Mesenchymal stem cell (in vitro differentiated cells and primary cell): ENCODE data around the gene DNHD1.

Source experiments
- DNase-seq: peaks from one replicate; pipeline ENCODE4 v3.0.0-alpha.2; 2013
- H2AFZ ChIP-seq: one replicate; pipeline ENCODE4 v1.6.1; 2013; ENCODE audit warnings: low read depth, mild to moderate bottlenecking, control low read depth, inconsistent platforms, low read length, moderate library complexity
- H2AK5ac ChIP-seq: 2 replicates; pipeline ENCODE4 v1.6.1; 2013; ENCODE audit warnings: low read length, moderate library complexity, mild to moderate bottlenecking, inconsistent platforms; ENCODE audit not compliant: severe bottlenecking
- H2BK120ac ChIP-seq: one replicate; pipeline ENCODE4 v1.6.1; 2013; ENCODE audit warnings: low read depth, mild to moderate bottlenecking, inconsistent platforms, low read length, moderate library complexity
- H2BK12ac ChIP-seq, 2 experiments: one replicate each; pipeline ENCODE4 v1.6.1; 2013; ENCODE audit warnings: inconsistent platforms in 2 of 2, low read length in 2 of 2, mild to moderate bottlenecking in 2 of 2, moderate library complexity in 2 of 2, control low read depth in 1 of 2
- H2BK15ac ChIP-seq: one replicate; pipeline ENCODE4 v1.6.1; 2013; ENCODE audit warnings: mild to moderate bottlenecking, low read depth, inconsistent platforms; ENCODE audit not compliant: poor library complexity, severe bottlenecking
- H2BK5ac ChIP-seq: 2 replicates; pipeline ENCODE4 v1.6.1; 2013; ENCODE audit warnings: low read depth, mild to moderate bottlenecking, low read length, control low read depth, inconsistent platforms; ENCODE audit not compliant: poor library complexity, severe bottlenecking
- H3K14ac ChIP-seq, 2 experiments: one replicate each; pipeline ENCODE4 v1.6.1; 2013; ENCODE audit warnings: inconsistent platforms in 2 of 2, low read length in 2 of 2, control low read depth in 1 of 2, mild to moderate bottlenecking in 1 of 2, moderate library complexity in 1 of 2
- H3K18ac ChIP-seq, 2 experiments: one replicate each; pipeline ENCODE4 v1.6.1; 2013; ENCODE audit warnings: inconsistent platforms in 2 of 2, low read length in 2 of 2, control low read depth in 1 of 2, low read depth in 1 of 2, mild to moderate bottlenecking in 1 of 2
- H3K23ac ChIP-seq, 2 experiments: one replicate each; pipeline ENCODE4 v1.6.1; 2013; ENCODE audit warnings: inconsistent platforms in 2 of 2, low read length in 2 of 2, mild to moderate bottlenecking in 2 of 2, moderate library complexity in 2 of 2, control low read depth in 1 of 2
- H3K27ac ChIP-seq: 2 replicates; pipeline ENCODE4 v1.5.1; 2013; ENCODE audit warnings: mild to moderate bottlenecking, moderate library complexity, low read length, control low read depth, inconsistent platforms; ENCODE audit not compliant: poor library complexity, severe bottlenecking
- H3K27me3 ChIP-seq, 2 experiments: 2 replicates each; pipeline versions ENCODE4 v1.6.1 to v1.7.0; 2013; ENCODE audit warnings: low read length in 2 of 2, mild to moderate bottlenecking in 2 of 2, moderate library complexity in 2 of 2, control low read depth in 1 of 2, inconsistent platforms in 1 of 2; ENCODE audit not compliant: control insufficient read depth in 1 of 2, insufficient read depth in 1 of 2
- H3K36me3 ChIP-seq, 2 experiments: 2 replicates each; pipeline versions ENCODE4 v1.6.1 to v1.7.0; 2013; ENCODE audit warnings: low read length in 2 of 2, control low read depth in 1 of 2, inconsistent platforms in 1 of 2, low read depth in 1 of 2, mild to moderate bottlenecking in 1 of 2; ENCODE audit not compliant: insufficient read depth in 2 of 2, control insufficient read depth in 1 of 2
- H3K4ac ChIP-seq, 2 experiments: one replicate each; pipeline ENCODE4 v1.6.1; 2013; ENCODE audit warnings: inconsistent platforms in 2 of 2, low read length in 2 of 2, mild to moderate bottlenecking in 2 of 2, moderate library complexity in 2 of 2, control low read depth in 1 of 2, low read depth in 1 of 2
- H3K4me1 ChIP-seq: 2 replicates; pipeline ENCODE4 v1.6.1; 2013; ENCODE audit warnings: low read depth, low read length, control low read depth; ENCODE audit not compliant: control insufficient read depth, insufficient read depth
- H3K4me2 ChIP-seq: 2 replicates; pipeline ENCODE4 v1.6.1; 2013; ENCODE audit warnings: low read length, mild to moderate bottlenecking, inconsistent platforms; ENCODE audit not compliant: poor library complexity, severe bottlenecking
- H3K4me3 ChIP-seq, 2 experiments: 2 replicates each; pipeline versions ENCODE4 v1.5.1 to v1.7.0; 2013; ENCODE audit warnings: low read length in 2 of 2, mild to moderate bottlenecking in 2 of 2, control low read depth in 1 of 2, low read depth in 1 of 2; ENCODE audit not compliant: insufficient read depth in 1 of 2
- H3K79me1 ChIP-seq: replicated peaks from 2 replicates; pipeline ENCODE4 v1.6.1; 2013; ENCODE audit warnings: mild to moderate bottlenecking, control low read depth, low read length, inconsistent platforms; ENCODE audit not compliant: poor library complexity, severe bottlenecking
- H3K9ac ChIP-seq: 2 replicates; pipeline ENCODE4 v1.7.0; 2013; ENCODE audit warnings: mild to moderate bottlenecking, low read length, moderate library complexity
- H3K9me3 ChIP-seq: 2 replicates; pipeline ENCODE4 v1.7.0; 2013; ENCODE audit warnings: mild to moderate bottlenecking, low read length; ENCODE audit not compliant: control insufficient read depth
- H4K8ac ChIP-seq: one replicate; pipeline ENCODE4 v1.6.1; 2013; ENCODE audit warnings: inconsistent platforms, mild to moderate bottlenecking, low read length, moderate library complexity
- H4K91ac ChIP-seq: one replicate; pipeline ENCODE4 v1.6.1; 2013; ENCODE audit warnings: mild to moderate bottlenecking, low read length, inconsistent platforms
- WGBS: methylation state at CpG from one replicate; pipeline ENCODE4 v1.1.7; 2013; ENCODE audit warnings: mixed read lengths; 5-methylcytosine and 5-hydroxymethylcytosine counted together

The DNHD1 gene

DNA sequence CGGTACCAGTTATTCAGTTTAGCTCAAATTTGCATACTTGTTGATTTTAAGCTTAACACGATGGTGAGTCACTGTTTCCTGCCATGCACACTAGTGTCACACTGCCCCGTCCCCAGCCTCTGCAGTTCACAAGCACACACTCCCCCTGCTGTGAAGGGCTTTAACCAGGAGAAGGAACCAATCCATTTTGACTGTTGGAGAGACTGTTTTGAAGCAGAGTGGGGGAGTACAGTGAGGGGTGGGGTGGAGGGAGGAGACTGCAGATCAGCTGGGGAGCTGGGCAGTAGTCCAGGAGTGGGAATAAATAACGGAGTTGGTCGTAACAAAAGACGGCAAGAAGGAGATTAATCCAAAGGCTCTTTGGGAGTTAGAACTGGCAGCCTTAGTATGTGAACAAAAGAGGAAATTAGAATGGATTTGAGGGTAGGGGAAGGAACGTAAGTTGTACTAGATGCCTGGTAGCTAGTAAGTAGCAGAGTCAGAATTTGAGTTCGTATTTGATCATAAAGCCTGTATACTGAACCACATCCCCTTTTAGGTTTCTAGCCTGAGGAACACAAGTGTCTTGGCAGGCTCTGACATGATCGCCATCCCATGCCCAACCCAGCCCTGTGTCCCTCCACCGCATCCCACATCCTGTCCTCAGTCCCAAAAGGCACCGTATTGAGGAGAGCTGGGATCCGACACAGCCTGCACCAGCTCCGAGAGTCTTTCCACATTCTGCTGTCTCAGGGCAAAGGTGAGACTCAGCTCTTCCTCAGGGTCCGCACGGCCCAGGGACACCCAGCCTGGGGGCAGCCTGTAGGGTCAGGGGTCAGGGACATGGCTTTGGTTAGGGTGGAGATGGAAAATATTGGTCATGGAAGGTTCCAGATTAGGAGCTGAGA lies 121.3 kb downstream of the DNHD1 start:
- Histone ChIP-seq H3K14ac (peak overlapping the region in 1 of 2 experiments; percentile 35), H3K4me1 (peaks cover 25% of the 10 kb centered on the region), H2BK5ac (no peak overlapping the region), H2AFZ (no peak overlapping the region), H2BK12ac (peak overlapping the region; percentile 4 to 73), H3K9me3 (no peaks in the 10 kb centered on the region), H2BK120ac (peak overlapping the region; percentile 23), H3K4me2 (peak overlapping the region; percentile 83), H3K79me1 (peaks cover 24% of the 10 kb centered on the region), H4K91ac (peak overlapping the region; percentile 98), H2BK15ac (peak overlapping the region; percentile 9), H3K9ac (peak overlapping the region; percentile 99), H3K27ac (peak overlapping the region; percentile 40), H3K27me3 (peaks cover 0 to 7% of the 10 kb centered on the region in 2 experiments), H3K18ac (peak overlapping the region; percentile 23 to 88), H4K8ac (peak overlapping the region; percentile 25), H3K23ac (no peak overlapping the region), H2AK5ac (no peak overlapping the region), H3K36me3 (peaks cover 37 to 39% of the 10 kb centered on the region in 2 experiments), H3K4ac (peak overlapping the region; percentile 3 to 88), H3K4me3 (peak overlapping the region; percentile 67 to 97)
- peak; percentile 97 for DNase-seq
- 15% methylated on average over 15 of the region's 15 CpGs for whole genome bisulfite sequencing

DNA sequence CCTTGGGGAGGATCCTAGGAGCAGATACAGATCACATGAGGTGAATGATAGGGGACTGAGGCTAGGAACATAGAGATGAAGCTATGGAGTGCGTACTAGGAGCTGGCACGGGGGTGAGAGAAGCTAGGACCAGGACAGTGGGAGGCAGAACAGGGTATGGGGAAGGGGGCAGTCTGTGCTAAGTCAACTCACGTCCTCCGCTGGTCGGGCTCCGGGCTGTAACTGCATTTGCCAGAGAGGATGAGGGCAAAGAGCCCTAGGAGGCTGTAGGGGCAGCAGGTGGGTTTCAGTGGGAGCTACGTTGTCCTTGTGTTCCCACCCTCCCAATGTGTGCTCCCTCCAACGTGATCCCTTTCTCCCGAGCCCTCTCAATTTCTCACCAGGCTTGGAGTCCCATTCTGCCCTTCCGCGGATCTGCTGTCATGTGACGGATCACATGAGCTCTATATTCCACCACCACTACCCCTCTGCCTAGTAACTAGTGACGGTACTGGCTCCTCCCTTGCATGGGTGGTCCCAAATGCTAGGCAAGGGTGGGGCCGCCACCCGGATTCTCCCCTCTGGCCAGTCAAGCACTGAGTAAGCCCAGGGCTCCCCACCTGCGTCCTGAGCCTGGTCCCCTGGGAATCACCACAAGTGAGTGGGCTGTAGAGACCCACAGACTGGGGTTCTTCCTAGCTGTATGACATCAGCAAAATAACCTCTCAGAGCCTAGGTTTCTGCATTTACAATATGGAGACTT lies 122.1 kb downstream of the DNHD1 start, which contains the start of gene TPP1:
TPP1 (minus strand) TSS at position 419 of the 742 bp plus-strand sequence; CDS start at position 397, 22 bp downstream.
- WGBS, result under 1% methylated on average over 16 of the region's 16 CpGs
- peak within 1 kb of the TSS; percentile 23 to 88 for H3K18ac ChIP-seq
- no peak within 1 kb of the TSS for H2AFZ ChIP-seq
- H3K27ac ChIP-seq, result peak within 1 kb of the TSS; percentile 40
- peak within 1 kb of the TSS; percentile 3 to 88 for H3K4ac ChIP-seq
- H2BK15ac ChIP-seq, result peak within 1 kb of the TSS; percentile 9
- H3K79me1 ChIP-seq, result peaks cover 24% of the 10 kb centered on the region
- H3K4me3 ChIP-seq, result peak within 1 kb of the TSS; percentile 67 to 97
- peaks cover 25% of the 10 kb centered on the region for H3K4me1 ChIP-seq
- H2AK5ac ChIP-seq, result no peak within 1 kb of the TSS
- peak within 1 kb of the TSS; percentile 98 for H4K91ac ChIP-seq
- no peaks in the 10 kb centered on the region for H3K9me3 ChIP-seq
- peaks cover 31 to 45% of the 10 kb centered on the region in 2 experiments for H3K36me3 ChIP-seq
- peak within 1 kb of the TSS in 1 of 2 experiments; percentile 50 for H3K23ac ChIP-seq
- H3K14ac ChIP-seq, result peak within 1 kb of the TSS in 1 of 2 experiments; percentile 35
- peak within 1 kb of the TSS; percentile 23 for H2BK120ac ChIP-seq
- DNase-seq, result peak; percentile 97
- no peak within 1 kb of the TSS for H2BK5ac ChIP-seq
- peaks cover 0 to 11% of the 10 kb centered on the region in 2 experiments for H3K27me3 ChIP-seq
- peak within 1 kb of the TSS; percentile 75 for H4K8ac ChIP-seq
- H3K9ac ChIP-seq, result peak within 1 kb of the TSS; percentile 99
- peak within 1 kb of the TSS; percentile 83 for H3K4me2 ChIP-seq
- peak within 1 kb of the TSS; percentile 4 to 73 for H2BK12ac ChIP-seq

DNA sequence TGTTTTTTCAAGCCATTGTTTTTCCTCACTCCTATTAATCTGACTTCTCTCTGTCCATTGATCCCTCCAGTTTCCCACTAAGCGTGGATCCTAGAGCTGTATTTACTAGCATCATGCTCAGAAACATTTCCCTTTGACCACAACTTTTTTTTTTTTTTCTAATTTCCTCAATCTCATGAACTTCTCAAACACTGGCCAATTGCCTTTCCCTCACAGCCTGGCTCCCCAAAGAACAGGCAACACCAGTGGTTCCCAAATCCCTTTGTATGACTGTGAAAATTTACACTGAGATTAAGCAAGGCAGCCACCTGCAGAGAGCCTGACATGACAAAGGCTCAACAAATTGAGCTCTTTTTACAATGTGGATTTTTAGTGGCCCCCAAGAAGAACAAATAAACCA lies 123.6 kb downstream of the DNHD1 start:
- H3K9ac ChIP-seq, result no peak overlapping the region
- H4K8ac ChIP-seq, result no peak overlapping the region
- H2BK12ac ChIP-seq, result no peak overlapping the region
- no peak overlapping the region for H3K4ac ChIP-seq
- H2AK5ac ChIP-seq, result no peak overlapping the region
- no peak overlapping the region for H3K4me3 ChIP-seq
- WGBS, result 51% methylated on average over 1 of the region's 1 CpG
- H4K91ac ChIP-seq, result no peak overlapping the region
- no peak for DNase-seq
- H3K9me3 ChIP-seq, result no peaks in the 10 kb centered on the region
- H3K14ac ChIP-seq, result no peak overlapping the region
- H2BK15ac ChIP-seq, result no peak overlapping the region
- no peak overlapping the region for H3K23ac ChIP-seq
- H3K27ac ChIP-seq, result no peak overlapping the region
- H2AFZ ChIP-seq, result no peak overlapping the region
- no peak overlapping the region for H2BK5ac ChIP-seq
- peaks cover 21 to 40% of the 10 kb centered on the region in 2 experiments for H3K36me3 ChIP-seq
- H3K18ac ChIP-seq, result no peak overlapping the region
- no peak overlapping the region for H3K4me2 ChIP-seq
- no peak overlapping the region for H2BK120ac ChIP-seq
- peaks cover 0 to 18% of the 10 kb centered on the region in 2 experiments for H3K27me3 ChIP-seq
- H3K79me1 ChIP-seq, result peaks cover 20% of the 10 kb centered on the region
- H3K4me1 ChIP-seq, result peaks cover 25% of the 10 kb centered on the region
